Keratinocyte (primary cell): ENCODE results near the gene ZBTB3. TPM values are rescaled to one million over a fixed set of nuclear protein-coding genes. Genes with fewer than 3 reads are reported as not detected.

ENCODE experiments used
- DNase-seq: peaks from one replicate; pipeline ENCODE4 v3.0.0-alpha.2; 2011; ENCODE audit warnings: low read depth, missing footprints, low spot score
- FAIRE-seq: peaks from 2 replicates; lab custom pipeline; 2011; peaks lifted over from hg19 to GRCh38; lab: Jason Lieb, UNC
- H2AFZ ChIP-seq: 2 replicates; pipeline ENCODE4 v1.6.0; 2012; ENCODE audit warnings: low read length, control low read depth, inconsistent platforms; ENCODE audit not compliant: control insufficient read depth
- H3K27ac ChIP-seq: 2 replicates; pipeline ENCODE4 v1.5.1; 2011; ENCODE audit warnings: low read length; ENCODE audit not compliant: control insufficient read depth, insufficient read depth
- H3K27me3 ChIP-seq: 3 replicates; pipeline ENCODE4 v1.6.0; 2011; ENCODE audit warnings: low read length; ENCODE audit not compliant: control insufficient read depth, insufficient read depth; ENCODE audit errors: extremely low read depth
- H3K36me3 ChIP-seq, 2 experiments: 2 replicates in 1 of 2; 3 replicates in 1 of 2; pipeline ENCODE4 v1.5.1; 2011; ENCODE audit warnings: low read length in 2 of 2, mild to moderate bottlenecking in 1 of 2; ENCODE audit not compliant: control insufficient read depth in 2 of 2, insufficient read depth in 2 of 2; ENCODE audit errors: extremely low read depth in 1 of 2
- H3K4me1 ChIP-seq: 3 replicates; pipeline ENCODE4 v1.5.1; 2011; ENCODE audit warnings: low read length; ENCODE audit not compliant: control insufficient read depth, insufficient read depth; ENCODE audit errors: extremely low read depth
- H3K4me2 ChIP-seq: 3 replicates; pipeline ENCODE4 v1.6.0; 2011; ENCODE audit warnings: low read depth, low read length; ENCODE audit not compliant: control insufficient read depth, insufficient read depth; ENCODE audit errors: extremely low read depth
- H3K4me3 ChIP-seq, 3 experiments: fragments of 200-600 bp in 1 of 3; sonication (generic) in 1 of 3; 2 replicates in 2 of 3; 3 replicates in 1 of 3; pipeline ENCODE4 v1.5.1; 2011 to 2016; ENCODE audit warnings: low read length in 3 of 3, mild to moderate bottlenecking in 3 of 3, control low read depth in 2 of 3, inconsistent platforms in 1 of 3, low read depth in 1 of 3, mixed read lengths in 1 of 3, mixed run types in 1 of 3, moderate library complexity in 1 of 3; ENCODE audit not compliant: control insufficient read depth in 2 of 3, insufficient read depth in 2 of 3; ENCODE audit errors: extremely low read depth in 1 of 3
- H3K79me2 ChIP-seq: 2 replicates; pipeline ENCODE4 v1.6.0; 2012; ENCODE audit warnings: low read length; ENCODE audit not compliant: control insufficient read depth, insufficient read depth
- H3K9ac ChIP-seq: 3 replicates; pipeline ENCODE4 v1.6.0; 2011; ENCODE audit warnings: low read length; ENCODE audit not compliant: control insufficient read depth, insufficient read depth; ENCODE audit errors: extremely low read depth
- H3K9me1 ChIP-seq: 3 replicates; pipeline ENCODE4 v1.6.0; 2011; ENCODE audit warnings: low read length; ENCODE audit not compliant: control insufficient read depth, insufficient read depth; ENCODE audit errors: extremely low read depth
- H3K9me3 ChIP-seq: 2 replicates; pipeline ENCODE4 v1.5.1; 2012; ENCODE audit warnings: low read depth, low read length; ENCODE audit not compliant: control insufficient read depth
- H4K20me1 ChIP-seq: 3 replicates; pipeline ENCODE4 v1.6.0; 2011; ENCODE audit warnings: low read length; ENCODE audit not compliant: control insufficient read depth, insufficient read depth; ENCODE audit errors: extremely low read depth
- EZH2 ChIP-seq: IDR thresholded peaks from one replicate; pipeline ENCODE4 v1.6.1; 2012; ENCODE audit warnings: inconsistent platforms, mild to moderate bottlenecking, low read length, moderate library complexity
- dilution Hi-C: fragments of 300-500 bp; cut with MboI; formaldehyde crosslinking; loops from one replicate; pipeline ENCODE4 v1.7.0; 2020; ENCODE audit warnings: low sequenced_read_pairs; ENCODE audit not compliant: extremely low pct_ligation_motif_present
- polyA plus RNA-seq, 5 experiments: library from polyadenylated mRNA; depleted of rRNA in 3 of 5; stranded (reverse) in 3 of 5; stranded (forward) in 1 of 5; unstranded in 1 of 5; fragments of >200 nt; gene quantifications; 1 replicate in 1 of 5; 2 replicates in 3 of 5; 3 replicates in 1 of 5; pipeline versions ENCODE4 v1.2.1 to v1.2.3, GENCODE V29; 2011 to 2012; ENCODE audit warnings: missing spikeins in 2 of 5, low read depth in 1 of 5, low replicate concordance in 1 of 5
- TF ChIP-seq, protein P1 (sequence below), 3 experiments: IDR thresholded peaks in 1 of 3; conservative IDR thresholded peaks in 1 of 3; optimal IDR thresholded peaks in 1 of 3; 2 replicates in 2 of 3; 3 replicates in 1 of 3; pipeline versions ENCODE3 to v1.5.1; 2011; ENCODE audit warnings: low read length in 3 of 3, mild to moderate bottlenecking in 3 of 3, moderate library complexity in 2 of 3, control low read depth in 1 of 3, inconsistent platforms in 1 of 3; ENCODE audit not compliant: insufficient read depth in 2 of 3; ENCODE audit errors: extremely low read depth in 1 of 3

The ZBTB3 gene
- polyA plus RNA-seq, 1 donor (not counting 4 experiments of a cell fraction or from before 2014, with no cell fraction given): 3.4 TPM

DNA sequence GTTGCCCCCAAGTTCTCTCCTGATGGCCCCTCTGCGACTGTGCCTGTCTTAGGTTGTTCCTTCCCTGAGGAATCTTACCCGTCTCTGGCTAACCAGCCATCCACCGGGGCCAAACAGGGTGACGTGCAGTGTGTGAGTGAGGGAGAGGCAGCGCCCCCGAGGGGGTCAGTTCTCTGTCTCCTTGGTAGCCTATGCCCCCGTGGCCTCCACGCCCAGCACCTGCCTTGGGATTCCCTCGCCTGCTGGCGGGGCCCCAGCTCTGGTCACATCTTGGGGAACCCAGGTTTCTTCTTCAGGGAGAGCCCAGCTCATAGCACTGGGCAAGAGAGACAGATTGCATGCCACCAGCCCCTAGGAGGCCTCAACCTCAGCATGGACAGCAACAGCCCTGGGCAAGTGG, 45.5 kb upstream of the ZBTB3 start:
- H3K36me3 ChIP-seq: peaks cover 42 to 73% of the 10 kb centered on the region in 2 experiments
- dilution Hi-C loops: no loop called here
- H4K20me1 ChIP-seq: peaks cover 3% of the 10 kb centered on the region

DNA sequence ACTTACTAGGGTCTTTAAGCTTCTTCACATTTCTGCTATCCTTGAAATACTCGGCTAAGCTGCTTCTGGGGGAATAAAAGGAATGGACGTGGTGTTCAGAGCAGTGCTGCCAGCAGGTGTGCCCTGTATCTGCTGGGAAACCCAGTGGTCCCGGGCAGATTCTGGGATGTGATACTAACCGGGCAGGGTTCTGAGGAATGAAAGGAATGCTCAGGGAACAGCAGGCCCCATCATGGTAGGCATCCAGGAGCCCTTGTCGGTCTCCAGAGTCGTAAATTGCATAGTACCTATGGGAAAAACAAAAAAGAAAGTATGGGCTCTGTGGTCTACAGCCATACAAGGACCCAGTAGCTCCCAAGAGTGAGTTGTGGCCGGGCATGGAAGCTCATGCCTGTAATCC, 42.3 kb upstream of the ZBTB3 start:
- H2AFZ ChIP-seq: no peak overlapping the region
- H3K4me1 ChIP-seq: peaks cover 6% of the 10 kb centered on the region
- H3K4me3 ChIP-seq: no peak overlapping the region
- dilution Hi-C loops: no loop called here
- H3K4me2 ChIP-seq: no peak overlapping the region
- FAIRE-seq: no peak
- H4K20me1 ChIP-seq: no peaks in the 10 kb centered on the region
- H3K36me3 ChIP-seq: peaks cover 43 to 66% of the 10 kb centered on the region in 2 experiments
- H3K9ac ChIP-seq: no peak overlapping the region
- no peaks in the 10 kb centered on the region for H3K27me3 ChIP-seq
- H3K9me1 ChIP-seq: no peaks in the 10 kb centered on the region
- H3K9me3 ChIP-seq: no peaks in the 10 kb centered on the region
- DNase-seq: no peak
- no peak overlapping the region for H3K27ac ChIP-seq
- no peak for TF ChIP-seq EZH2
- TF ChIP-seq, protein P1, sequence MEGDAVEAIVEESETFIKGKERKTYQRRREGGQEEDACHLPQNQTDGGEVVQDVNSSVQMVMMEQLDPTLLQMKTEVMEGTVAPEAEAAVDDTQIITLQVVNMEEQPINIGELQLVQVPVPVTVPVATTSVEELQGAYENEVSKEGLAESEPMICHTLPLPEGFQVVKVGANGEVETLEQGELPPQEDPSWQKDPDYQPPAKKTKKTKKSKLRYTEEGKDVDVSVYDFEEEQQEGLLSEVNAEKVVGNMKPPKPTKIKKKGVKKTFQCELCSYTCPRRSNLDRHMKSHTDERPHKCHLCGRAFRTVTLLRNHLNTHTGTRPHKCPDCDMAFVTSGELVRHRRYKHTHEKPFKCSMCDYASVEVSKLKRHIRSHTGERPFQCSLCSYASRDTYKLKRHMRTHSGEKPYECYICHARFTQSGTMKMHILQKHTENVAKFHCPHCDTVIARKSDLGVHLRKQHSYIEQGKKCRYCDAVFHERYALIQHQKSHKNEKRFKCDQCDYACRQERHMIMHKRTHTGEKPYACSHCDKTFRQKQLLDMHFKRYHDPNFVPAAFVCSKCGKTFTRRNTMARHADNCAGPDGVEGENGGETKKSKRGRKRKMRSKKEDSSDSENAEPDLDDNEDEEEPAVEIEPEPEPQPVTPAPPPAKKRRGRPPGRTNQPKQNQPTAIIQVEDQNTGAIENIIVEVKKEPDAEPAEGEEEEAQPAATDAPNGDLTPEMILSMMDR (optimal IDR thresholded peaks at IDR 0.05 in 1 of 3, IDR thresholded peaks at IDR 0.05 in 1 of 3, conservative IDR thresholded peaks at IDR 0.05 in 1 of 3; ENCODE audit: extremely low read depth in 1 of 3, insufficient read depth in 2 of 3, low read length in 3 of 3): no peak
- H3K79me2 ChIP-seq: peaks cover 5% of the 10 kb centered on the region

More for the DNA sequence above, 45.5 kb upstream of the ZBTB3 start:
- Histone ChIP-seq H3K9me3 (no peaks in the 10 kb centered on the region), H3K27me3 (no peaks in the 10 kb centered on the region), H3K4me3 (no peak overlapping the region), H2AFZ (no peak overlapping the region), H3K79me2 (peaks cover 15% of the 10 kb centered on the region), H3K9ac (no peak overlapping the region), H3K4me1 (peaks cover 7% of the 10 kb centered on the region), H3K4me2 (no peak overlapping the region), H3K9me1 (no peaks in the 10 kb centered on the region), H3K27ac (no peak overlapping the region)
- no peak for FAIRE-seq
- TF ChIP-seq EZH2: no peak
- TF ChIP-seq, protein P1 (optimal IDR thresholded peaks at IDR 0.05 in 1 of 3, IDR thresholded peaks at IDR 0.05 in 1 of 3, conservative IDR thresholded peaks at IDR 0.05 in 1 of 3; ENCODE audit: extremely low read depth in 1 of 3, insufficient read depth in 2 of 3, low read length in 3 of 3): no peak
- no peak for DNase-seq
